B cell (primary cell): ENCODE data around the gene NELL1. TPM values are rescaled to one million over a fixed set of nuclear protein-coding genes. Genes with fewer than 3 reads are reported as not detected.

Source experiments
- ATAC-seq: fragments of 200-7000 bp; cut with Tn5 transposase; one replicate; pipeline ENCODE4 v1.10.0; 2021; ENCODE audit warnings: low read depth, mild to moderate bottlenecking, moderate number of reproducible peaks, moderate library complexity
- CTCF ChIA-PET: fragments of 350-600 bp; sonication (Branson Sonifier 250); formaldehyde crosslinking; loops from one replicate; lab custom pipeline; 2021; ENCODE audit warnings: antibody characterized with exemption, inconsistent platforms; lab: Charles Lee
- POLR2A ChIA-PET: fragments of 350-600 bp; sonication (Branson Sonifier 250); formaldehyde crosslinking; loops from one replicate; lab custom pipeline; 2021; ENCODE audit warnings: antibody characterized with exemption; lab: Charles Lee
- DNase-seq: peaks from one replicate; pipeline ENCODE4 v3.0.0; 2013
- H2AFZ ChIP-seq: 2 replicates; pipeline ENCODE4 v1.6.1; 2012; ENCODE audit warnings: mild to moderate bottlenecking, low read depth, low read length; ENCODE audit not compliant: insufficient read depth, poor library complexity, severe bottlenecking
- H3K27ac ChIP-seq, 2 donors: 1 replicate in 1 of 2; 2 replicates in 1 of 2; pipeline ENCODE4 v1.5.1; 2012 to 2013; ENCODE audit warnings: low read length in 2 of 2, mild to moderate bottlenecking in 2 of 2, moderate library complexity in 1 of 2
- H3K27me3 ChIP-seq, 4 experiments: fragments of 200-600 bp in 1 of 4; sonication (generic) in 1 of 4; replicated peaks in 1 of 4; 1 replicate in 2 of 4; 2 replicates in 2 of 4; pipeline versions ENCODE4 v1.6.1 to v1.7.0; 2013 to 2016; ENCODE audit warnings: low read length in 3 of 4, mild to moderate bottlenecking in 2 of 4, mixed read lengths in 1 of 4, moderate library complexity in 1 of 4; ENCODE audit not compliant: insufficient read depth in 4 of 4, control insufficient read depth in 3 of 4; ENCODE audit errors: control extremely low read depth in 1 of 4
- H3K36me3 ChIP-seq, 2 experiments: replicated peaks in 1 of 2; 1 replicate in 1 of 2; 2 replicates in 1 of 2; pipeline versions ENCODE4 v1.6.1 to v1.7.1; 2013; ENCODE audit warnings: low read length in 1 of 2; ENCODE audit not compliant: insufficient read depth in 2 of 2, control insufficient read depth in 1 of 2; ENCODE audit errors: control extremely low read depth in 1 of 2, extremely low read depth in 1 of 2
- H3K4me1 ChIP-seq, 2 donors: fragments of 200-600 bp in 1 of 2; sonication (generic) in 1 of 2; 1 replicate in 1 of 2; 2 replicates in 1 of 2; pipeline versions ENCODE4 v1.5.1 to v1.6.1; 2013 to 2017; ENCODE audit warnings: low read length in 2 of 2; ENCODE audit not compliant: control insufficient read depth in 2 of 2, insufficient read depth in 2 of 2
- H3K4me2 ChIP-seq: replicated peaks from 2 replicates; pipeline ENCODE3; 2012; ENCODE audit warnings: mild to moderate bottlenecking, low read depth, low read length; ENCODE audit not compliant: poor library complexity, severe bottlenecking
- H3K4me3 ChIP-seq, 5 experiments: fragments of 200-600 bp in 1 of 5; sonication (generic) in 1 of 5; 1 replicate in 3 of 5; 2 replicates in 2 of 5; pipeline versions ENCODE4 v1.5.1 to v1.7.0; 2011 to 2016; ENCODE audit warnings: low read length in 4 of 5, mild to moderate bottlenecking in 4 of 5, low read depth in 2 of 5, control low read depth in 1 of 5, moderate library complexity in 1 of 5; ENCODE audit not compliant: insufficient read depth in 1 of 5; ENCODE audit errors: control extremely low read depth in 1 of 5, extremely low read depth in 1 of 5
- H3K79me2 ChIP-seq: fragments of 200-600 bp; sonication (generic); one replicate; pipeline ENCODE4 v1.6.0; 2016; ENCODE audit warnings: low read length; ENCODE audit not compliant: control insufficient read depth, insufficient read depth
- H3K9ac ChIP-seq: fragments of 200-600 bp; sonication (generic); 2 replicates; pipeline ENCODE4 v1.6.1; 2017; ENCODE audit warnings: mild to moderate bottlenecking, low read length, moderate library complexity
- H3K9me3 ChIP-seq, 3 donors: one replicate each; pipeline versions ENCODE4 v1.6.1 to v1.7.1; 2013; ENCODE audit warnings: low read length in 2 of 3; ENCODE audit not compliant: control insufficient read depth in 2 of 3, insufficient read depth in 1 of 3; ENCODE audit errors: control extremely low read depth in 1 of 3
- H4K20me1 ChIP-seq: 2 replicates; pipeline ENCODE4 v1.6.0; 2012; ENCODE audit warnings: mild to moderate bottlenecking, low read length; ENCODE audit not compliant: insufficient read depth, control insufficient read depth, poor library complexity, severe bottlenecking
- H3K27ac Mint-ChIP-seq: one replicate; pipeline ENCODE4 v1.8.0; 2021; ENCODE audit warnings: mixed read lengths
- H3K27me3 Mint-ChIP-seq: one replicate; pipeline ENCODE4 v1.8.0; 2021; ENCODE audit warnings: mixed read lengths
- H3K4me1 Mint-ChIP-seq: one replicate; pipeline ENCODE4 v1.8.0; 2021; ENCODE audit warnings: mixed read lengths
- H3K4me3 Mint-ChIP-seq: one replicate; pipeline ENCODE4 v1.8.0; 2021; ENCODE audit warnings: mixed read lengths
- H3K9me3 Mint-ChIP-seq: one replicate; pipeline ENCODE4 v1.8.0; 2022; ENCODE audit warnings: mixed read lengths; ENCODE audit not compliant: insufficient read depth
- CTCF ChIP-seq: fragments of 200-600 bp; IDR thresholded peaks from one replicate; pipeline ENCODE4 v1.8.0; 2022; ENCODE audit warnings: antibody characterized with exemption, mild to moderate bottlenecking
- EZH2 ChIP-seq: IDR thresholded peaks from 2 replicates; pipeline ENCODE4 v1.6.1; 2012; ENCODE audit warnings: borderline replicate concordance, low read depth, mild to moderate bottlenecking, moderate library complexity, low read length; ENCODE audit not compliant: insufficient read depth, poor library complexity, severe bottlenecking
- WGBS: methylation state at CpG from one replicate; pipeline ENCODE4 v1.1.5; 2013; ENCODE audit warnings: missing lambda C conversion rate; ENCODE audit not compliant: insufficient coverage; 5-methylcytosine and 5-hydroxymethylcytosine counted together
- intact Hi-C: fragments of 100-400 bp; cut with micrococcal nuclease; formaldehyde crosslinking; loops from one replicate; pipeline ENCODE4 v1.10.0; 2022
- polyA plus RNA-seq: library from polyadenylated mRNA; depleted of rRNA; stranded (reverse); fragments of >200 nt; gene quantifications from 2 replicates; pipeline ENCODE4 v1.2.3, GENCODE V29; 2012
- total RNA-seq, 2 donors: library from RNA; stranded (reverse); fragments of 120-200 nt in 1 of 2; gene quantifications; 1 replicate in 1 of 2; 2 replicates in 1 of 2; pipeline versions ENCODE4 v1.2.3 to v1.2.4, GENCODE V29; 2013 to 2022

Gene NELL1
- total and polyA plus RNA-seq, 2 donors (not counting 1 experiment from before 2014, with no cell fraction given) = not detected

- Mint-ChIP-seq H3K27me3 (peaks cover 17% of the 10 kb centered on the region), H3K9me3 (no peaks in the 10 kb centered on the region), H3K4me1 (no peaks in the 10 kb centered on the region), H3K27ac (no peak overlapping the region), H3K4me3 (no peak overlapping the region)
- ATAC-seq (no peak), DNase-seq (no peak)
- Histone ChIP-seq H3K79me2 (no peaks in the 10 kb centered on the region), H4K20me1 (no peaks in the 10 kb centered on the region), H3K4me3 (no peak overlapping the region), H3K9me3 (peaks cover 0 to 8% (median 0%) of the 10 kb centered on the region in 3 donors), H2AFZ (no peak overlapping the region), H3K4me1 (no peaks in the 10 kb centered on the region), H3K27ac (no peak overlapping the region), H3K27me3 (no peaks in the 10 kb centered on the region), H3K36me3 (no peaks in the 10 kb centered on the region), H3K4me2 (no peak overlapping the region), H3K9ac (no peak overlapping the region)
- CTCF ChIA-PET = interaction anchor here (1.7 kb wide), 1 partner anchor 20 kb away, joined by 6 read pairs; no protein-coding TSS in a partner anchor
- no peak for TF ChIP-seq EZH2
- no peak for TF ChIP-seq CTCF
- POLR2A ChIA-PET = no interaction called here
- intact Hi-C loops = no loop called here
- 89% methylated on average over 2 of the region's 3 CpGs for WGBS
These were observed 41.7 kb upstream of the NELL1 start for GRCh38 chr11:20627701-20628100.

GRCh38 chr11:20631519-20632168 is 37.7 kb upstream of the NELL1 start:
- no peak for ATAC-seq
- Mint-ChIP-seq H3K27ac (no peak overlapping the region), H3K27me3 (peaks cover 14% of the 10 kb centered on the region), H3K9me3 (no peaks in the 10 kb centered on the region), H3K4me1 (no peaks in the 10 kb centered on the region), H3K4me3 (no peak overlapping the region)
- POLR2A ChIA-PET = no interaction called here
- H3K4me1 ChIP-seq = no peaks in the 10 kb centered on the region
- H2AFZ ChIP-seq = no peak overlapping the region
- CTCF ChIA-PET = no interaction called here
- no peaks in the 10 kb centered on the region for H3K27me3 ChIP-seq
- H3K36me3 ChIP-seq = no peaks in the 10 kb centered on the region
- no peaks in the 10 kb centered on the region for H3K79me2 ChIP-seq
- intact Hi-C loops = no loop called here
- no peaks in the 10 kb centered on the region for H4K20me1 ChIP-seq
- WGBS = 85% methylated on average over 2 of the region's 5 CpGs
- TF ChIP-seq CTCF (no peak), EZH2 (no peak)
- H3K4me3 ChIP-seq = no peak overlapping the region
- H3K27ac ChIP-seq = no peak overlapping the region
- H3K4me2 ChIP-seq = no peak overlapping the region
- H3K9me3 ChIP-seq = peaks cover 0 to 4% (median 0%) of the 10 kb centered on the region in 3 donors
- no peak for DNase-seq
- H3K9ac ChIP-seq = no peak overlapping the region
